IPS-15b (cell line): ENCODE data around the gene MAMLD1.

ENCODE experiments used
- H3K27me3 ChIP-seq: one replicate; pipeline ENCODE4 v1.6.1; 2013; ENCODE audit warnings: low read length; ENCODE audit not compliant: control insufficient read depth, insufficient read depth
- H3K36me3 ChIP-seq: one replicate; pipeline ENCODE4 v1.6.1; 2013; ENCODE audit warnings: low read length; ENCODE audit not compliant: control insufficient read depth, insufficient read depth
- H3K4me1 ChIP-seq: one replicate; pipeline ENCODE4 v1.6.1; 2013; ENCODE audit warnings: mild to moderate bottlenecking, low read length; ENCODE audit not compliant: control insufficient read depth, insufficient read depth
- H3K4me3 ChIP-seq: one replicate; pipeline ENCODE4 v1.5.1; 2013; ENCODE audit warnings: low read depth, low read length
- H3K9ac ChIP-seq: one replicate; pipeline ENCODE4 v1.6.1; 2013; ENCODE audit warnings: low read depth, mild to moderate bottlenecking, low read length
- H3K9me3 ChIP-seq: one replicate; pipeline ENCODE4 v1.6.1; 2013; ENCODE audit warnings: mild to moderate bottlenecking, low read length; ENCODE audit not compliant: control insufficient read depth, insufficient read depth

MAMLD1 gene, protein sequence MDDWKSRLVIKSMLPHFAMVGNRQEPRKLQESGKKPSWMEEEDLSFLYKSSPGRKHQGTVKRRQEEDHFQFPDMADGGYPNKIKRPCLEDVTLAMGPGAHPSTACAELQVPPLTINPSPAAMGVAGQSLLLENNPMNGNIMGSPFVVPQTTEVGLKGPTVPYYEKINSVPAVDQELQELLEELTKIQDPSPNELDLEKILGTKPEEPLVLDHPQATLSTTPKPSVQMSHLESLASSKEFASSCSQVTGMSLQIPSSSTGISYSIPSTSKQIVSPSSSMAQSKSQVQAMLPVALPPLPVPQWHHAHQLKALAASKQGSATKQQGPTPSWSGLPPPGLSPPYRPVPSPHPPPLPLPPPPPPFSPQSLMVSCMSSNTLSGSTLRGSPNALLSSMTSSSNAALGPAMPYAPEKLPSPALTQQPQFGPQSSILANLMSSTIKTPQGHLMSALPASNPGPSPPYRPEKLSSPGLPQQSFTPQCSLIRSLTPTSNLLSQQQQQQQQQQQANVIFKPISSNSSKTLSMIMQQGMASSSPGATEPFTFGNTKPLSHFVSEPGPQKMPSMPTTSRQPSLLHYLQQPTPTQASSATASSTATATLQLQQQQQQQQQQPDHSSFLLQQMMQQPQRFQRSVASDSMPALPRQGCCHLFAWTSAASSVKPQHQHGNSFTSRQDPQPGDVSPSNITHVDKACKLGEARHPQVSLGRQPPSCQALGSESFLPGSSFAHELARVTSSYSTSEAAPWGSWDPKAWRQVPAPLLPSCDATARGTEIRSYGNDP

DNA sequence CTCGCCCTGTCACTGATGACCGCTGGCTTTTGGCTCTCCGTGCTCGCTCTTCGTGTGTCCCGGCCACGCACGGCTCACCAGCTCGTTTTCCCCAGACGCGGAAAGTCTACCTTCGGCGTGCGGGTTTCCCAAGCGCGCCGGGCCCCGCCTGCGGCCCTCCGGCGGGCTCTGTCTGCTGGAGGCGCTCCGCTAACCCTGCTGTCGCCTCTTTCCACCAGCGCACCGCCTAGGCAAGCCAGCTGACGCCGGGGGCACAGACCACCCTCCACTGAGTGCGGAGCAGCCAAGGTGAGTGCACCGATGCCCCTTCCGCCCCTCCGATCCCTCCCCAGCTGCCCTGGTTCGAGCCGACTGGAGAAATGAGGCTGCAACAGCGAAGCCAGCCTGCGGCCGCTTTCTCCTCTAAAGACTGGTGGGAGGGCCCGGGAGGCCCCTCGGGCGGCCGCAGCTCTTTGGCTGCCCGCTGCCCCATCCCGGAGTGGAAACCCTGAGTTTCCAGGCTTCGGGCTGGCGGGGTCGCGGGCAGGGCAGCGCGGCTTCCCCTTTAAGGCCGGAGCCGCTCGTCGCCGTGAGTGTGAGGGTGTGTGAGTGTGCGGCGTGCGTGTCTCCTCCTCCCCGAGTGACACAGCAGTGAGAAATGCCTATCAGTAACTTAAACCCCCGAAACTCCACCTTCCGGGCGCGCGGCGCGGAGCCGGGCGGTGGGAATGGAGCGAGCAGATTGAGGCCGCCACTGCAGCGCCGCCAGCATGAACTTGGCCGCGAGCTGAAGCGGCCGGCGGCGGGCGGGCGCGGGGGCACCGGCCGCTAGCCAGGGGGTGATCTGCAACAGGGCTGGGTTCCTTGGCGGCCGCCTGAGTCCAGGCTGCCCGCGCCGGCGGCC, at the start of gene MAMLD1:
Gene MAMLD1 (plus strand): TSS at position 719 of the 883 bp plus-strand sequence. CDS start 82,200 bp downstream, outside the sequence.
- peaks cover 2% of the 10 kb centered on the region for H3K4me1 ChIP-seq
- peak within 1 kb of the TSS; percentile 58 for H3K4me3 ChIP-seq
- no peaks in the 10 kb centered on the region for H3K9me3 ChIP-seq
- H3K9ac ChIP-seq = no peak within 1 kb of the TSS
- H3K27me3 ChIP-seq = peaks cover 66% of the 10 kb centered on the region
- H3K36me3 ChIP-seq = no peaks in the 10 kb centered on the region

DNA sequence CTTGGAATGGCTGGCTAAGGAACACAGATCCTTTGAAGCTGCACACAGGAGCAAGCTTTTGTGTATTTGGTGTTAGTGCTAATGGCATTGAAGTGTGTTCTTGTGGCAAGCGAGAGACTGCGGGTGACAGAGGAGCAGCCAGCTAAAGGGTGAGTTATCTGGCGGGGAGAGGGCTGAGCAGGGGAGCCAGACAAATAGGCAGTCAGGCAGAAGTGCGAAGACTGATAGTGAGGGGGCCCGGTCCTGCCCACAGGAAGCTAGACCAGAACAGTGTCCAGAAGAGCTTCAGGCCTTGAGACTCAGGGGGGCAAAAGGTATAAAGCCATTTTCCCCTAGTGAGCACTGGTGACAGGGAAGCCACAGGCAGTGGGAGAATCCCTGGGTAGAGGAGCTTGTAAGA, 49.6 kb upstream of the MAMLD1 start:
- Histone ChIP-seq H3K36me3 (no peaks in the 10 kb centered on the region), H3K27me3 (no peaks in the 10 kb centered on the region), H3K9me3 (no peaks in the 10 kb centered on the region), H3K4me3 (no peak overlapping the region), H3K4me1 (no peaks in the 10 kb centered on the region), H3K9ac (no peak overlapping the region)

DNA sequence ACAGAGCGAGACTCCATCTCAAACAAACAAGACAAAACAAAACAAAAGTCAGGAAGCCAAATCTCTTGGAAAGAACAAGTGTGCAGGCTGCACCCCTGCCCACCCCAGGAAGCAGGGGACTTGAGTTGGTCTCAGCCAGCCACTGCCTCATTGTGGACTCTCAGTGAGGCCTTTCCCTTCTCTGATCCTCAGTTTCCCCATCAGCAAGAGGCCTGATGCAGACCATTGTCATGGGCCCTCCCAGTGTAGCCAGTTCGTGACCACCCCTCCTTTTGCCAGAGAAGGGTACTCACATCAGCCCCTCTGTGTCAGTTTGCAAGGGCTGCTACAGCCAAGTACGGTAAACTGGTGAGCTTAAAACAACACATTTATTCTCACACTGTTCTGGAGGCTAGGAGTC, 48.9 kb upstream of the MAMLD1 start:
- H3K9me3 ChIP-seq = no peaks in the 10 kb centered on the region
- no peaks in the 10 kb centered on the region for H3K4me1 ChIP-seq
- no peak overlapping the region for H3K4me3 ChIP-seq
- H3K9ac ChIP-seq = no peak overlapping the region
- no peaks in the 10 kb centered on the region for H3K36me3 ChIP-seq
- H3K27me3 ChIP-seq = no peaks in the 10 kb centered on the region

DNA sequence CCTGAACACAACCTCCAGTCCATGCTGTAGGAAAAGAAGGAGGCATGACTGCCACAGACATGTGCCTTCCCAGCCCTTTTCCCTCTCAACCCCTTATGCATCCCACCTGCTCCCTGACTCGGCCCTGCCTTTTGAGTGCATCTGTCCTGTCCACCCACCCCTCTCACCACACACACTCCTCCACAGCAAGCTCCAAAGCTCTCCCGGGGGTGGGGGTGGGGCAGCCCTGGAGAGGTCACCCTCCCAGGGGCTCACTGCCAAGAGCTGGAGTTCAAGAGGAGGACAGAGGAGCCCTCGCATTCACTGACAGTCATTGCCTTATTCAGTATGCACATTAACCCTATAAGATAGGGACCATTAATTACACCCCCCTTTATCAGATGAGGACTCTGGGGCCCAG, 46.6 kb upstream of the MAMLD1 start:
- H3K9me3 ChIP-seq = no peaks in the 10 kb centered on the region
- H3K27me3 ChIP-seq = no peaks in the 10 kb centered on the region

DNA sequence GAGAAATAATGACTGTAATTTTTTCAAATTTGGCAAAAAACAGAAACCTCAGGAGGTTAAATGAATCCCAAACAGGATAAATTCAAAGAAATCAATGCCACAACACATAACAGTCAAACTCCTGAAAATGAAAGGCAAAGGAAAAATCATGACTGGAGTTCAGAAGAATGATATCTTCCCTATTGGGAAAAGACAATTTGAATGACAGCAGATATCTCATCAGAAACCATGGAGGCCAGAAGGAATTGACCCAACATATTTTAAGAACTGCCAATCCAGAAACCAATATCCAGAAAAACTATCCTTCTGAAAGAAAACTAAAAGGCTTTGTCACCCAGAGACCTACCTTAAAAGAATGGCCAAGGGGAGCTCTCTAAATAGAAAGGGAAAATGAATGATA, 40.1 kb upstream of the MAMLD1 start:
- no peaks in the 10 kb centered on the region for H3K36me3 ChIP-seq
- no peaks in the 10 kb centered on the region for H3K9me3 ChIP-seq

More for the DNA sequence above, 46.6 kb upstream of the MAMLD1 start:
- H3K36me3 ChIP-seq = no peaks in the 10 kb centered on the region
- H3K9ac ChIP-seq = no peak overlapping the region
- H3K4me1 ChIP-seq = no peaks in the 10 kb centered on the region
- H3K4me3 ChIP-seq = no peak overlapping the region

DNA sequence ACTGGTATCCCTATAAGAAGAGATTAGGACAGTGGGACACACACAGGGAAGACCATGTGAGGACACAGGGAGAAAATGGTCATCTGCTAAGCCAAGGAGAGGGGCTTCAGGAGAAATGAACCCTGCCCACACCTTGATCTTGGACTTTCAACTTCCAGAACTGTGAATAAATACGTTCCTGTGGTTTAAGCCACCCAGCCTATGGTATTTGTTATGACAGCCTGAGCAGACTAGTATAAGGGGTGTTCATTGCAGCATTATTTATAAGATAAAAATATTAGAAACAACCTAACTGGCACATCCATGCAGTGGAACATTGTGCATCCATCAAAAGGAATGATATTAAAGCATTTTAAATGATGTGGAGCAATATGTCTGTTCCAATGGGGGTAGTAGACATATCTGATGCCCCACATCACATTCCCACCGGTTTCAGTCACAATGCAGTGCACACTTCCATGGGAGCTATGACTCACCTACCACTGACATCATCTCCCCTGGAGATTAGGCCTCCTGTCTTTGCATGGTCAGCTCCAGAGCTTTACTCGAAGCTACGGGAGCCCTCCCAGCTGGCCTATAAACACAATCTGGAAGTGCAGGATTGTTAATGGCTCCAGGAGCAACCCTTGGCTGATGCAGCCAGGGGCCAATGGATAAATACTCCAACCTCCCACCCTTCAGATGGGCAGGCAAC, 38.9 kb upstream of the MAMLD1 start:
- Histone ChIP-seq H3K27me3 (no peaks in the 10 kb centered on the region), H3K36me3 (no peaks in the 10 kb centered on the region), H3K9me3 (no peaks in the 10 kb centered on the region), H3K9ac (no peak overlapping the region), H3K4me3 (no peak overlapping the region), H3K4me1 (no peaks in the 10 kb centered on the region)

More for the DNA sequence above, 40.1 kb upstream of the MAMLD1 start:
- no peak overlapping the region for H3K9ac ChIP-seq
- no peaks in the 10 kb centered on the region for H3K4me1 ChIP-seq
- H3K27me3 ChIP-seq = no peaks in the 10 kb centered on the region
- no peak overlapping the region for H3K4me3 ChIP-seq

DNA sequence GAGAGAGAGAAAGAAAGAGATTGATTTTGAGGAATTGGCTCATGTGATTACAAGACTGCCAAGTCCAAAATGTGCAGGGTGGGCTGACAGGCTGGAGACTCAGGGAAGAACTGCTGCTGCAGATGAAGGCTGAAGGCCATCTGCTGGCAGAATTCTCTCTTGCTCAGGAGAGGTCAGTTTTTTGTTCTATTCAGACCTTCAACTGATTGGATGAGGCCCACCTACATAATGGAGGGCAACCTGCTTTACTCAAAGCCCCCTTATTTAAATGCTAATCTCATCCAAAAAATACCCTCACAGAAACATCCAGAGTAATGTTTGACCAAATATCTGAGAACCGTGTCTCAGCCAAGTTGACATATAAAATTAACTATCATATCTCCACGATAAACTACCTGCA, 38.2 kb upstream of the MAMLD1 start:
- Histone ChIP-seq H3K36me3 (no peaks in the 10 kb centered on the region), H3K9ac (no peak overlapping the region), H3K9me3 (no peaks in the 10 kb centered on the region), H3K4me3 (no peak overlapping the region), H3K4me1 (peaks cover 3% of the 10 kb centered on the region), H3K27me3 (no peaks in the 10 kb centered on the region)

DNA sequence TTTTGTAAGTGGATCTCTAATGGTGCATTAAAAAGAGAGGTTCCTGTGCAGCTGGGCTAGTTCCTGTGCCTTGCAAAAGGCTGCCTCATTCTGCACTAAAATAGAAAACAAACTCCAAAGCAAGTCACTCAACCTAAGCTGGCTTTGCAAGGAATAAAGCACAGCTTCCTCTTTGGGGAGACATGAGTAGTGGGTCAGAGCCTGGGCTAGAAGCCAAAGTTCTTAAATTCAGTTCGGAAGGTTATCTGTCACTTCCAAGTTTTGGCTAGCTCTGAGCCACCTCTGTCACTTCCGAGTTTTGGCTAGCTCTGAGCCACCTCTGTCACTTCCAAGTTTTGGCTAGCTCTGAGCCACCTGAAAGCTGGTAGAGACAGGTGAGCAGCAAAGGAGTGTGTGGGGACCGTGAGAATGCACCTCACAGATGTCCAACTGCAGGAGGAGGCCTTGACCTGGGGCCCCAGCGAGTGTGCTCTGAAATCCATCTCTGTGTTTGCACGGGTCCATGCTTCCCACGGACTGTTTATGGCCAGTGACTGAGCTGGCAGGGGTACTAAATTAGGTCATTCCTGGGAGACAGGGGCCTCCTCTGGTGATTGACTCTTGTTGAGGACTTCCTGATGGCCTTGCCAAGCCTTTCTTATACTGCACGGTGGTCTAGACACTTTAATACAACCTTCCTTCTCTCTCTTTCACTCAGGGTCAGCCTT, 36.4 kb upstream of the MAMLD1 start:
- Histone ChIP-seq H3K27me3 (no peaks in the 10 kb centered on the region), H3K4me1 (peaks cover 3% of the 10 kb centered on the region), H3K9ac (no peak overlapping the region), H3K4me3 (no peak overlapping the region), H3K36me3 (no peaks in the 10 kb centered on the region), H3K9me3 (no peaks in the 10 kb centered on the region)

DNA sequence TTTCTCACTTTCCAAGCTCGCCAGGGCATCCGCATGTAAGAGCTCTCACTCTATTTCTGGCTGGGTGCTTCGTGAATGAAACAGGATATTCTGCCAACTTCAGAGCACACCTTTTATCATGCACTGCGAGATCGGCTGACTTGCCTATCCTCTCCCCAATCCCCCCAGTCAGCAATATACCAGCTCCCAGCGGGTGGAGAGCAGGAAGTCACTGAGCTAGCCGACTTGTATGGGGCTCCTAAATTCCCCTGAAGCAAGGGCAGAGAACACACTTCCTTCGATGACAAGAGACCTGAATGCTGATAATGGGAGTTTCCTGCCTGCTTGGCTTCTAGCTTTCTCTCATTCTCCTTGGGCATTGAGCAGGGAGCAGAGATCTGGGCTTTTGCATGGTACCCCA, 33.8 kb upstream of the MAMLD1 start:
- Histone ChIP-seq H3K9ac (no peak overlapping the region), H3K9me3 (no peaks in the 10 kb centered on the region), H3K27me3 (no peaks in the 10 kb centered on the region), H3K36me3 (no peaks in the 10 kb centered on the region), H3K4me3 (no peak overlapping the region), H3K4me1 (peaks cover 3% of the 10 kb centered on the region)

DNA sequence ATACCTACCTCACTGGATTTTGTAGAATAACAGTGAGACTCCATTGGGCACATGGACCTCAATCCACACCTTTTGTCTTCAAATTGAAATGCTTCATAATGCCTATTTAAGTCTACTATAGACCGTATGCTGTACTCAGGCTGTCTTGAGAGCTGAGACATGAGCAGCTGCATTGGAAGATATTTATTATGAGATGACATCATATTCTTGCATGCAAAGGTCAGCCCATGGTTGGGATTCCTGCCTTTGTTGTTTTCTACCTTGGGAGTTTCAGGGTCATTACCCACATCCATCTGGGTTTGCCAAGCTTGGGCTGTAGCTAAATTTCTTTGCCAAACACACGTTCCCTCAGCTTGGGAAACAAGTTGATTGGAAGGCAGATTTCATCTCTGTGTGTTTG, 33.2 kb upstream of the MAMLD1 start:
- Histone ChIP-seq H3K36me3 (no peaks in the 10 kb centered on the region), H3K9me3 (no peaks in the 10 kb centered on the region), H3K27me3 (no peaks in the 10 kb centered on the region), H3K4me3 (no peak overlapping the region), H3K9ac (no peak overlapping the region), H3K4me1 (peaks cover 3% of the 10 kb centered on the region)
